C4-2B (cell line): ENCODE measurements around the gene TACC3.

Experiments
- H3K27ac ChIP-seq: fragments of 450-650 bp; 2 replicates; pipeline ENCODE4 v1.5.1; 2017
- ZFX ChIP-seq: fragments of 450-650 bp; IDR thresholded peaks from 2 replicates; pipeline ENCODE4 v1.6.1; 2017
- TF ChIP-seq, protein P1 (sequence below): fragments of 450-650 bp; conservative IDR thresholded peaks from 2 replicates; pipeline ENCODE4 v1.5.1; 2017; ENCODE audit warnings: mild to moderate bottlenecking

Gene TACC3

DNA sequence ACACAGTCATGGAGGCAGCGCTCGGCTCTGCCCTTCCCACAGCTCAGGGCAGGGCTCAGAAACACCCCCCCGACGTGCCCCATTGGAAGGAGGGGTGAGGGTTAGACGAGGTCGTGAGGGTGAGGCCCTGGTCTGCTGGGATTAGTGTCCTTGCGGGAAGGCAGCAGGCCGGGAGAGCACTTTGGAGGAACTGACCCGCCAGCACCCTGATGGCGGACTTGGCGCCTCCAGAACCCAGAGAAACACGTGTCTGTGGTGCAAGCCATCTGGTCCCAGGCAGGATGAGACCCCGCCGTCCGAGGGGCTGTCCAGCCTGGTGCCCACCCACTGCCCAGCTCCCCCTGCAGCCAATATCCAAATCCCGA is 26.3 kb downstream of the TACC3 start:
- H3K27ac ChIP-seq = no peak overlapping the region
- no peak for TF ChIP-seq ZFX
- TF ChIP-seq, protein P1, sequence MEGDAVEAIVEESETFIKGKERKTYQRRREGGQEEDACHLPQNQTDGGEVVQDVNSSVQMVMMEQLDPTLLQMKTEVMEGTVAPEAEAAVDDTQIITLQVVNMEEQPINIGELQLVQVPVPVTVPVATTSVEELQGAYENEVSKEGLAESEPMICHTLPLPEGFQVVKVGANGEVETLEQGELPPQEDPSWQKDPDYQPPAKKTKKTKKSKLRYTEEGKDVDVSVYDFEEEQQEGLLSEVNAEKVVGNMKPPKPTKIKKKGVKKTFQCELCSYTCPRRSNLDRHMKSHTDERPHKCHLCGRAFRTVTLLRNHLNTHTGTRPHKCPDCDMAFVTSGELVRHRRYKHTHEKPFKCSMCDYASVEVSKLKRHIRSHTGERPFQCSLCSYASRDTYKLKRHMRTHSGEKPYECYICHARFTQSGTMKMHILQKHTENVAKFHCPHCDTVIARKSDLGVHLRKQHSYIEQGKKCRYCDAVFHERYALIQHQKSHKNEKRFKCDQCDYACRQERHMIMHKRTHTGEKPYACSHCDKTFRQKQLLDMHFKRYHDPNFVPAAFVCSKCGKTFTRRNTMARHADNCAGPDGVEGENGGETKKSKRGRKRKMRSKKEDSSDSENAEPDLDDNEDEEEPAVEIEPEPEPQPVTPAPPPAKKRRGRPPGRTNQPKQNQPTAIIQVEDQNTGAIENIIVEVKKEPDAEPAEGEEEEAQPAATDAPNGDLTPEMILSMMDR = no peak

DNA sequence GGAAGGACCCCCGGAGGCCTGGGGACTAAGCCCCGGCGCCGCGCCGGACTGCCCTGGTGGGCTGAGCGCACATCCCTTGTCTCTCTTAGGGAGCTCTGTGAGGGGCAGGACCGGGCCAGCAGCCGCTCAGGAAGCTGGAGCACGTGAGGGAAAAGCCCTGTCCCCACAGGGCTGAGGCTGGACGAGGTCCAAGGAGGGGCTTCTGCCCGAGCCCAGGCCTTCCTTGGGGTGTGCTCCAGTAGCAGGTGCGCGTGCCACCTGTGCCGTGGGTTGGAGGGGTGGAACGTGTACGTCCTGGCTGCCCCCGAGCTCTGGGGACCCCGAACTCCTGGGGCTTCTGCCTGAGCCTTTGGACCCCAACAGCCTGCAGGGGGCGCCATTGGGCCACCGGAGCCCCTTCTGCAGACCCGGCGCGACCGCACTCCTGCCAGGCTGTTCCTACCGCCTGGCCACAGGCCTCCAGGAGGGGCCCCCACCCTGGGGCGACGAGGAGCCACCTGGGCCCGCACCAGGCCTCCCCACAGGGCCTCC is 27.2 kb downstream of the TACC3 start:
- no peak overlapping the region for H3K27ac ChIP-seq
- TF ChIP-seq, protein P1 = peak; percentile 79
- no peak for TF ChIP-seq ZFX

DNA sequence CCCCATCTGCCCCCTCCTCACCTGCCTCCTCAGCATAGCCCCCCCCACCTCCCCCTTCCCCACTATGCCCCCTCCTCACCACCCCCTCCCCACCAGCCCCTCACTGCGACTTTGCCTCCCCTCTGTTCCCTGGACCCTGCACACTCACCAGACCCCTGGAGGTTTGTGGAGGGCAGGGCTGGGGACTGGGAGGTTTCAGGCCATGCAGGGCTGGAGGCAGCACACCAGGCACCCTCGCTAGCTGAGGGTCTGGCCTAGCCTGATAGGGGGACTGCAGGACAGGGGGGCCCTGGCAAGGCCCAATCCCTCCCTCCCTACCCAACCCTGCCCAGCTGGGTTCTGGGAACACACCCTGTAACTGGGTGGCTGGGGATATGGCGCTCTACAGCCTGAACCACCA is 28.0 kb downstream of the TACC3 start:
- TF ChIP-seq, protein P1 = no peak
- TF ChIP-seq ZFX = no peak
- H3K27ac ChIP-seq = no peak overlapping the region

DNA sequence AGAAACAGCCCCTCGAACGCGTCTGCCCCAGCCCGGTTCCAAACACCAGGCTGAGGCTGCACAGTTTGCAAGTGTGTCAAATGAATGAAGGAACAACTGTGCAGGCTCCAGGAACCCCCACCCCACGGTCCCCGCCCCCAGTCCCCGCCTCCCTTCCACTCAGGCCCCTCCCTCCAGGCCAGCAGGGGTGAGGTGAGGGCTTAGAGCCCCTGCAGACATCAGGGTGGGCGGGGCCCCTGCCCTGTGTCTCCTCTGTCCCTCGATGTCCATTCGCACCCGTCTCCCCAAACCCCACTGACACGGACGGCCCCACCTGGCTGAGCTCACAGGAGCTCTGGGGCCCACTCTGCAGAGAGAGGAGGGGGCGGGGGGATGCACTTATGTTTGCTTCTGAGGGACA is 28.5 kb downstream of the TACC3 start:
- TF ChIP-seq, protein P1 = no peak
- no peak for TF ChIP-seq ZFX
- no peak overlapping the region for H3K27ac ChIP-seq

DNA sequence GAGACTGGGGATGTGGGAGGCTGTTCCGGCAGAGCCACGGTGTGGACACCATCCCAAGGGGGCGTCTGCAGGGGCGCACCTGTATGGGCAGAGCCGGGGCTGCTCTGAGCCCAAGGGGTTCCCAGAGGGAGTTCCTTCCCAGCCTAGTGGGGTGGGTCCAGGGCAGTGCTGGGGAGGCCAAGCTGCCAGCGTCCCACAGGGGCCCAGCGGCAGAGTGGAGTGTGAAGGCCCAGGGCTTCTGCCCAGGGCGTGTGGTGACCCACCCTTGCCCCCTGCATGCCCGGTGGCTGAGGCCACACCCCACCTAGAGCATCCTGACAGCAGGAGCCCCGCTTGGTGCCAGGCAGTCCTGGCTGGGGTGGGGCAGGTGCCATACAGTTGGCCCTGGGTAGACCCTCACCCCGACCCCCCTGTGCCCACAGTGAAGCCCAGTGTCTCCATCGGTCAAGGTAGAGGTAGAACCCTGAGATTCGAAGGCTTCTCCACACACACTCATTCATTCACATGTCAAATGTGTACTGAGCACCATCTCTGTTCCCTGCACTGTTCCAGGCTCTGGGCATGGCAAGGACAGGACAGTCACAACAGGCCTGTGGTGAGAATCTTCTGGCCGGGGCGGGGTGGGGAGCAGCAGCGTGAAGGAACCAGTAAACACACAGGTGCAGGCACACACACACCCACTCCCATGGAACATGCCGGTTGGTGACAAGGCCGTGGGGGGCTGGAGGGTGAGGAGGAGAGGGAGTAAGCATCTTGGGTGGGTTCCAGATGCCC is 29.2 kb downstream of the TACC3 start:
- TF ChIP-seq, protein P1 = no peak
- TF ChIP-seq ZFX = no peak

DNA sequence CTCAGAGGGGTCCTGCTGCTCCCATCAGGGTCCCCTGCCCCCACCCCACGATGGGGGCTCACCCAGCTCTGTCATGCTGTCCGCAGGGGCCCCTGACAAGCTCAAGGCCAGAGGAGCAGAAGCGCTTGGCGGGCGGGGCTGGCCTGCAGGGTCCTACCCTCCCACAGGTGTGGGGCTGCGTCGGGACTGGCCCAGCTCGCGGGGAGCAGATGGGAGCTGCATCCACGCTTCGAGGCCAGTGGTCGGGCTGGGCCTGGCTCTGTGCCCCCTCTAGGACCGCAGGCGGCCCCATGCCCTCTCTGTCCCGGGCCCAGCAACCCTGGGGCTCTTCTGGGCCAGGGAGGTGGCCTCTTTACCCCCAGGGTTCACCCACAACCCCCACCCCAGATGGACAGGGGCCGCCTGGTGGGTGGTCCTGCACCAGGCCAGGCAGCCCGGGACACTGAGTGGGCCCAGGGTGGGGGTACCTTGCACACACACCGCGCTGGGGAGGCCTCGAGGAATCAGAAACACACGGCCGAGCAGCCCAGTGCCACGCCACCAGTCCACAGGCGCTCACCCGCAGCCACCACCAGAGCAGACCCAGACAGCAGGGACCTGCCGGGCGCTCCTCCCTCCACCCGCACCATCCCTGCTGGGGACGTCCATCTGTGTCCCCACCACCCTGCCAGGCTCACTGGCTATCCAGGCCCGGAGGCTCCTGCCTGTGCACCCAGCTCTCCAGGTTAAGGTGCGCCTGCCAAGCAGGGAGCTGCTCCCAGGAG is 30.0 kb downstream of the TACC3 start:
- TF ChIP-seq, protein P1 = no peak
- no peak for TF ChIP-seq ZFX
- no peak overlapping the region for H3K27ac ChIP-seq

More for the DNA sequence above, 29.2 kb downstream of the TACC3 start:
- no peak overlapping the region for H3K27ac ChIP-seq

DNA sequence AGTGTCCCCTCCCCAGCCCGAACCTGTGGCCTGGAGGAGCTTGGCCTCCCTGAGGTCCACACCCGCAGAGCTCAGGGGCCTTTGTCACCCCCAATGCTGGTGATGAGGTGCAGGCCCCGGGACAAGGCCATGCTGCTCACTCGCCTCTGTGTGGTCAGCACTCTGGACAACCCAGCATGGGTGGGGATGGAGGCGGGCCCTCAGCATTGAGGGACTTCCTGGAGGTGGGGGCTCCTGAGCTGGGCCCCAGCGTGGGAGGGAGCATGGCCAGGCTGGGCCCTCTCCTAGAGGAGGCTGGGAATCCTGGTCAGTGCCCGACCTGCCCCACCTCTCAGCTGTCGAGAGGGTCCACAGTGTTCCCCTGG is 30.6 kb downstream of the TACC3 start:
- no peak overlapping the region for H3K27ac ChIP-seq
- TF ChIP-seq, protein P1 = no peak
- no peak for TF ChIP-seq ZFX
